B cell (primary cell): Measurements from ENCODE around the gene SCAMP5. TPM values are rescaled to one million over a fixed set of nuclear protein-coding genes. Genes with fewer than 3 reads are reported as not detected.

Experiments
- ATAC-seq: fragments of 200-7000 bp; cut with Tn5 transposase; one replicate; pipeline ENCODE4 v1.10.0; 2021; ENCODE audit warnings: low read depth, mild to moderate bottlenecking, moderate number of reproducible peaks, moderate library complexity
- CTCF ChIA-PET: fragments of 350-600 bp; sonication (Branson Sonifier 250); formaldehyde crosslinking; loops from one replicate; lab custom pipeline; 2021; ENCODE audit warnings: antibody characterized with exemption, inconsistent platforms; lab: Charles Lee
- POLR2A ChIA-PET: fragments of 350-600 bp; sonication (Branson Sonifier 250); formaldehyde crosslinking; loops from one replicate; lab custom pipeline; 2021; ENCODE audit warnings: antibody characterized with exemption; lab: Charles Lee
- DNase-seq: peaks from one replicate; pipeline ENCODE4 v3.0.0; 2013
- H2AFZ ChIP-seq: 2 replicates; pipeline ENCODE4 v1.6.1; 2012; ENCODE audit warnings: mild to moderate bottlenecking, low read depth, low read length; ENCODE audit not compliant: insufficient read depth, poor library complexity, severe bottlenecking
- H3K27ac ChIP-seq, 2 donors: 1 replicate in 1 of 2; 2 replicates in 1 of 2; pipeline ENCODE4 v1.5.1; 2012 to 2013; ENCODE audit warnings: low read length in 2 of 2, mild to moderate bottlenecking in 2 of 2, moderate library complexity in 1 of 2
- H3K27me3 ChIP-seq, 4 experiments: fragments of 200-600 bp in 1 of 4; sonication (generic) in 1 of 4; replicated peaks in 1 of 4; 1 replicate in 2 of 4; 2 replicates in 2 of 4; pipeline versions ENCODE4 v1.6.1 to v1.7.0; 2013 to 2016; ENCODE audit warnings: low read length in 3 of 4, mild to moderate bottlenecking in 2 of 4, mixed read lengths in 1 of 4, moderate library complexity in 1 of 4; ENCODE audit not compliant: insufficient read depth in 4 of 4, control insufficient read depth in 3 of 4; ENCODE audit errors: control extremely low read depth in 1 of 4
- H3K36me3 ChIP-seq, 2 experiments: replicated peaks in 1 of 2; 1 replicate in 1 of 2; 2 replicates in 1 of 2; pipeline versions ENCODE4 v1.6.1 to v1.7.1; 2013; ENCODE audit warnings: low read length in 1 of 2; ENCODE audit not compliant: insufficient read depth in 2 of 2, control insufficient read depth in 1 of 2; ENCODE audit errors: control extremely low read depth in 1 of 2, extremely low read depth in 1 of 2
- H3K4me1 ChIP-seq, 2 donors: fragments of 200-600 bp in 1 of 2; sonication (generic) in 1 of 2; 1 replicate in 1 of 2; 2 replicates in 1 of 2; pipeline versions ENCODE4 v1.5.1 to v1.6.1; 2013 to 2017; ENCODE audit warnings: low read length in 2 of 2; ENCODE audit not compliant: control insufficient read depth in 2 of 2, insufficient read depth in 2 of 2
- H3K4me2 ChIP-seq: replicated peaks from 2 replicates; pipeline ENCODE3; 2012; ENCODE audit warnings: mild to moderate bottlenecking, low read depth, low read length; ENCODE audit not compliant: poor library complexity, severe bottlenecking
- H3K4me3 ChIP-seq, 5 experiments: fragments of 200-600 bp in 1 of 5; sonication (generic) in 1 of 5; 1 replicate in 3 of 5; 2 replicates in 2 of 5; pipeline versions ENCODE4 v1.5.1 to v1.7.0; 2011 to 2016; ENCODE audit warnings: low read length in 4 of 5, mild to moderate bottlenecking in 4 of 5, low read depth in 2 of 5, control low read depth in 1 of 5, moderate library complexity in 1 of 5; ENCODE audit not compliant: insufficient read depth in 1 of 5; ENCODE audit errors: control extremely low read depth in 1 of 5, extremely low read depth in 1 of 5
- H3K79me2 ChIP-seq: fragments of 200-600 bp; sonication (generic); one replicate; pipeline ENCODE4 v1.6.0; 2016; ENCODE audit warnings: low read length; ENCODE audit not compliant: control insufficient read depth, insufficient read depth
- H3K9ac ChIP-seq: fragments of 200-600 bp; sonication (generic); 2 replicates; pipeline ENCODE4 v1.6.1; 2017; ENCODE audit warnings: mild to moderate bottlenecking, low read length, moderate library complexity
- H3K9me3 ChIP-seq, 3 donors: one replicate each; pipeline versions ENCODE4 v1.6.1 to v1.7.1; 2013; ENCODE audit warnings: low read length in 2 of 3; ENCODE audit not compliant: control insufficient read depth in 2 of 3, insufficient read depth in 1 of 3; ENCODE audit errors: control extremely low read depth in 1 of 3
- H4K20me1 ChIP-seq: 2 replicates; pipeline ENCODE4 v1.6.0; 2012; ENCODE audit warnings: mild to moderate bottlenecking, low read length; ENCODE audit not compliant: insufficient read depth, control insufficient read depth, poor library complexity, severe bottlenecking
- H3K27ac Mint-ChIP-seq: one replicate; pipeline ENCODE4 v1.8.0; 2021; ENCODE audit warnings: mixed read lengths
- H3K27me3 Mint-ChIP-seq: one replicate; pipeline ENCODE4 v1.8.0; 2021; ENCODE audit warnings: mixed read lengths
- H3K4me1 Mint-ChIP-seq: one replicate; pipeline ENCODE4 v1.8.0; 2021; ENCODE audit warnings: mixed read lengths
- H3K4me3 Mint-ChIP-seq: one replicate; pipeline ENCODE4 v1.8.0; 2021; ENCODE audit warnings: mixed read lengths
- H3K9me3 Mint-ChIP-seq: one replicate; pipeline ENCODE4 v1.8.0; 2022; ENCODE audit warnings: mixed read lengths; ENCODE audit not compliant: insufficient read depth
- CTCF ChIP-seq: fragments of 200-600 bp; IDR thresholded peaks from one replicate; pipeline ENCODE4 v1.8.0; 2022; ENCODE audit warnings: antibody characterized with exemption, mild to moderate bottlenecking
- EZH2 ChIP-seq: IDR thresholded peaks from 2 replicates; pipeline ENCODE4 v1.6.1; 2012; ENCODE audit warnings: borderline replicate concordance, low read depth, mild to moderate bottlenecking, moderate library complexity, low read length; ENCODE audit not compliant: insufficient read depth, poor library complexity, severe bottlenecking
- WGBS: methylation state at CpG from one replicate; pipeline ENCODE4 v1.1.5; 2013; ENCODE audit warnings: missing lambda C conversion rate; ENCODE audit not compliant: insufficient coverage; 5-methylcytosine and 5-hydroxymethylcytosine counted together
- intact Hi-C: fragments of 100-400 bp; cut with micrococcal nuclease; formaldehyde crosslinking; loops from one replicate; pipeline ENCODE4 v1.10.0; 2022
- polyA plus RNA-seq: library from polyadenylated mRNA; depleted of rRNA; stranded (reverse); fragments of >200 nt; gene quantifications from 2 replicates; pipeline ENCODE4 v1.2.3, GENCODE V29; 2012
- total RNA-seq, 2 donors: library from RNA; stranded (reverse); fragments of 120-200 nt in 1 of 2; gene quantifications; 1 replicate in 1 of 2; 2 replicates in 1 of 2; pipeline versions ENCODE4 v1.2.3 to v1.2.4, GENCODE V29; 2013 to 2022

SCAMP5 gene
- total and polyA plus RNA-seq, 2 donors (not counting 1 experiment from before 2014, with no cell fraction given), result 0.59 to 3.4 TPM

- H3K4me2 ChIP-seq, result no peak overlapping the region
- ChIA-PET POLR2A (no interaction called here), CTCF (interaction anchor here (0.8 to 12.1 kb wide), 6 partner anchors 9 to 263 kb away, joined by 3 to 251 read pairs (median 4); no protein-coding TSS in a partner anchor)
- H4K20me1 ChIP-seq, result peaks cover 16% of the 10 kb centered on the region
- no peak for DNase-seq
- Mint-ChIP-seq H3K4me1 (peaks cover 18% of the 10 kb centered on the region), H3K27me3 (no peaks in the 10 kb centered on the region), H3K9me3 (no peaks in the 10 kb centered on the region), H3K4me3 (no peak overlapping the region), H3K27ac (no peak overlapping the region)
- H3K36me3 ChIP-seq, result peaks cover 0 to 2% of the 10 kb centered on the region in 2 experiments
- no peak for ATAC-seq
- no peak overlapping the region for H2AFZ ChIP-seq
- H3K4me1 ChIP-seq, result peaks cover 12 to 18% of the 10 kb centered on the region in 2 donors
- no peak overlapping the region for H3K4me3 ChIP-seq
- no peak overlapping the region for H3K9ac ChIP-seq
- H3K9me3 ChIP-seq, result no peaks in the 10 kb centered on the region
- peaks cover 9% of the 10 kb centered on the region for H3K79me2 ChIP-seq
- intact Hi-C loops, result no loop called here
- H3K27me3 ChIP-seq, result peaks cover 0 to 6% (median 0%) of the 10 kb centered on the region in 4 experiments
- H3K27ac ChIP-seq, result no peak overlapping the region
- TF ChIP-seq EZH2, result no peak
- TF ChIP-seq CTCF, result no peak
- 58% methylated on average over 5 of the region's 6 CpGs for WGBS
Measured at GRCh38 chr15:75033809-75034208, 38.4 kb downstream of the SCAMP5 start.

GRCh38 chr15:75034615-75035014 lies 39.3 kb downstream of the SCAMP5 start:
- POLR2A ChIA-PET, result no interaction called here
- no peaks in the 10 kb centered on the region for H3K9me3 Mint-ChIP-seq

More at GRCh38 chr15:75034615-75035014, 39.3 kb downstream of the SCAMP5 start:
- Histone ChIP-seq H3K4me1 (peaks cover 9 to 16% of the 10 kb centered on the region in 2 donors), H3K4me3 (no peak overlapping the region), H2AFZ (no peak overlapping the region), H3K27ac (no peak overlapping the region), H3K9ac (no peak overlapping the region), H3K79me2 (peaks cover 6% of the 10 kb centered on the region), H3K9me3 (no peaks in the 10 kb centered on the region), H4K20me1 (peaks cover 10% of the 10 kb centered on the region), H3K27me3 (peaks cover 0 to 3% (median 0%) of the 10 kb centered on the region in 4 experiments), H3K36me3 (peaks cover 0 to 2% of the 10 kb centered on the region in 2 experiments), H3K4me2 (no peak overlapping the region)
- Mint-ChIP-seq H3K4me3 (no peak overlapping the region), H3K4me1 (peaks cover 12% of the 10 kb centered on the region), H3K27me3 (no peaks in the 10 kb centered on the region), H3K27ac (no peak overlapping the region)
- CTCF ChIA-PET, result interaction anchor here (1.0 to 12.1 kb wide), 5 partner anchors 8 to 263 kb away, joined by 3 to 251 read pairs (median 4); no protein-coding TSS in a partner anchor
- WGBS, result 89% methylated on average over 4 of the region's 8 CpGs
- no peak for DNase-seq
- intact Hi-C loops, result no loop called here
- no peak for ATAC-seq
- TF ChIP-seq CTCF (no peak), EZH2 (no peak)
